WI38 (cell line): ENCODE results near the gene NAPB.

ENCODE experiments used
- H3K4me3 ChIP-seq: 2 replicates; pipeline ENCODE4 v1.5.1; 2011; ENCODE audit warnings: low read depth, mild to moderate bottlenecking, control low read depth, low read length
- CTCF ChIP-seq: IDR thresholded peaks from 2 replicates; pipeline ENCODE4 v1.5.1; 2012; ENCODE audit warnings: low read depth, mild to moderate bottlenecking, control low read depth, low read length

Gene NAPB

GRCh38 chr20:23437126-23437899 is 16.0 kb upstream of the NAPB start:
- no peak overlapping the region for H3K4me3 ChIP-seq
- no peak for TF ChIP-seq CTCF

DNA sequence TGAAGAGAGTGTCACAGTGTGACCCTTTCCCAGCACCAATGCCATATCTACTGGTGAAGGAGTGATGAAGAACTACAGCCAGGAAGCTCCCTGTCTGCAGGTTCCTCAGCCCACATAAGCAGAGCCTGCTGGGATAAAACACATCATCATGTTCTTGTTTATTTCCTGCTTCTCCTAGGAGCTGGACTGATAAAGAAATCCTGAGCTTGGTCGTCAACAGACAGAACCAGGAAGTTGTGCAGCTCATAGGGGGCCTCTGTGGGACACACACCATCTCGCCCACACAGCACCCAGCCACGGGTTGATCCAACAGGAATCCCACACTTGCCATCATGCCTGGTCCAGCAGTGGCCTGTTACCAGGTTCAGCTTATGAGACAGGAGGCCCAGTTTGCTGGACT is 15.4 kb upstream of the NAPB start:
- no peak overlapping the region for H3K4me3 ChIP-seq
- no peak for TF ChIP-seq CTCF

- no peak for TF ChIP-seq CTCF
- H3K4me3 ChIP-seq: no peak overlapping the region
Measured at GRCh38 chr20:23435626-23436539, 14.6 kb upstream of the NAPB start.

- H3K4me3 ChIP-seq: no peak overlapping the region
- no peak for TF ChIP-seq CTCF
Measured at GRCh38 chr20:23434521-23435313, 13.4 kb upstream of the NAPB start.

GRCh38 chr20:23433628-23434027 is 12.3 kb upstream of the NAPB start:
- TF ChIP-seq CTCF: no peak
- H3K4me3 ChIP-seq: no peak overlapping the region

GRCh38 chr20:23425129-23425528 is 3.8 kb upstream of the NAPB start:
- no peak for TF ChIP-seq CTCF

More at GRCh38 chr20:23425129-23425528, 3.8 kb upstream of the NAPB start:
- no peak overlapping the region for H3K4me3 ChIP-seq
